Peyer's patch (tissue), 4 donors: ENCODE measurements around the gene SMG6. TPM values are rescaled to one million over a fixed set of nuclear protein-coding genes. Genes with fewer than 3 reads are reported as not detected.

Source experiments
- DNase-seq, 3 donors: peaks; one replicate each; pipeline ENCODE4 v3.0.0-alpha.2; 2017 to 2019
- H3K27ac ChIP-seq, 4 donors: fragments of 200-600 bp; sonication (generic); one replicate each; pipeline ENCODE4 v1.5.1; 2016 to 2019
- H3K27me3 ChIP-seq, 2 donors: fragments of 200-600 bp; sonication (generic); one replicate each; pipeline ENCODE4 v1.5.1; 2019
- H3K36me3 ChIP-seq, 3 donors: fragments of 200-600 bp; sonication (generic); one replicate each; pipeline ENCODE4 v1.5.1; 2016 to 2019
- H3K4me1 ChIP-seq, 4 donors: fragments of 200-600 bp; sonication (generic); one replicate each; pipeline ENCODE4 v1.5.1; 2016 to 2019
- H3K4me3 ChIP-seq, 4 donors: fragments of 200-600 bp; sonication (generic); 1 replicate in 3 of 4; 2 replicates in 1 of 4; pipeline ENCODE4 v1.5.1; 2016 to 2019; ENCODE audit warnings: mild to moderate bottlenecking in 1 of 4
- H3K9me3 ChIP-seq, 4 donors: fragments of 200-600 bp; sonication (generic); one replicate each; pipeline ENCODE4 v1.5.1; 2016 to 2019; ENCODE audit warnings: mild to moderate bottlenecking in 1 of 4
- POLR2A ChIP-seq, 2 donors: fragments of 450-650 bp; IDR thresholded peaks; one replicate each; pipeline ENCODE4 v1.5.1; 2017; ENCODE audit warnings: antibody characterized with exemption in 2 of 2, mild to moderate bottlenecking in 2 of 2, moderate library complexity in 2 of 2
- total RNA-seq, 4 donors: library from RNA; depleted of rRNA; stranded (reverse); fragments of >200 nt; gene quantifications; one replicate each; pipeline ENCODE4 v1.1.0, GENCODE V29; 2016
- TF ChIP-seq, protein P1 (sequence below), 6 experiments: fragments of 450-650 bp in 4 of 6; fragments of 200-600 bp in 2 of 6; sonication (generic) in 1 of 6; IDR thresholded peaks; one replicate each; pipeline ENCODE4 v1.5.1; 2017 to 2019; ENCODE audit warnings: antibody characterized with exemption in 6 of 6, mild to moderate bottlenecking in 3 of 6, moderate library complexity in 1 of 6

SMG6 gene
- total RNA-seq, 4 donors from 2014 or later: 33.3 to 139 (median 67.4) TPM

DNA sequence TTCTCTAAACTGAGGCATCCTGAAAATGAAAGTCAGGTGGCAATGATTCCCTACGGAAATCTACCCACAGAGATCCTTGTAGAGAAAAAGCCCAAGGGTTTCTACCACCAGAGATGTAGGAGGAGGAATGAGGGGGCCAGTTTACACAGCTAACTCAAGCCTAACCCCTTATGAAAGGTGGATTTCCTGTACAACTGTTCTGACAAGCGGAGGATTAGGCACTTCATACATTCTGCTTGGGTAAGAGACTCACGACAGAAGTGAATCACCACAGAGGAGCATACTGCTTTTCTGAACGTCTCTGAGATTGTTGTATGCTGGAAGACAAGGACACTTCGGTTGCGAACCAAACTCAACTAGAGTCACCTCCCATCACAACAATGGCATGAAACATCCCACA lies 72.7 kb downstream of the SMG6 start:
- H3K4me3 ChIP-seq: no peak overlapping the region
- H3K36me3 ChIP-seq: peaks cover 0 to 9% (median 0%) of the 10 kb centered on the region in 3 donors
- peak overlapping the region; percentile 15 to 63 (median 29) for H3K27ac ChIP-seq

DNA sequence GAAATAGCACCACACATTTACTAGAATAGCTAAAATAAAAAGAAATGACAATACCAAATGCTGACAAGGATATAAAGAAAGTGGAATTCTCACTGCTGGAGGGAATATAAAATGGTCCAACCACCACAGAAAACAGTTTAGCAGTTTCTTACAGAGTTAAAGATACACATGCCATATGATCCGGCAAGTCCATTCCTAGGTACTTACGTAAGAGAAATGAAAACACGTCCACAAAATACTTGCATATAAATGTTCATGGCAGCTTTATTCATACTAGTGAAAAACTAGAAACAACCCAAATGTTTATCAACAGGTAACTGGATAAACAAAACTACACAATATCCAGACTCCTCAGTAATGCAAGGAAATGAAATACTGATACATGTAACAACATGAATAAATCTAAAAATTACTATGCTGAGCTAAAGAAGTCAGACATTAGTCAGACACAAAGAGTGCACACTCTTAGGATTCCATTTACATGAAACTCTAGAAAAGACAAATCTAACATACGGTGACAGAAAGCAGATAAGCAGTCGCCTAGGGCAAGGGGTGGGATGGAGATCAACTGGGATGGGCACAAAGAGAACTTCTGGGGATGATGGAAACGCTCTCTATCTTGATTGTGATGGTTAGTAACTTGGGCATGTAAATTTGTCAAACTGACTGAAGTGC lies 76.4 kb downstream of the SMG6 start:
- DNase-seq: no peak
- H3K4me3 ChIP-seq: no peak overlapping the region
- H3K27ac ChIP-seq: no peak overlapping the region
- no peaks in the 10 kb centered on the region for H3K9me3 ChIP-seq
- TF ChIP-seq, protein P1, sequence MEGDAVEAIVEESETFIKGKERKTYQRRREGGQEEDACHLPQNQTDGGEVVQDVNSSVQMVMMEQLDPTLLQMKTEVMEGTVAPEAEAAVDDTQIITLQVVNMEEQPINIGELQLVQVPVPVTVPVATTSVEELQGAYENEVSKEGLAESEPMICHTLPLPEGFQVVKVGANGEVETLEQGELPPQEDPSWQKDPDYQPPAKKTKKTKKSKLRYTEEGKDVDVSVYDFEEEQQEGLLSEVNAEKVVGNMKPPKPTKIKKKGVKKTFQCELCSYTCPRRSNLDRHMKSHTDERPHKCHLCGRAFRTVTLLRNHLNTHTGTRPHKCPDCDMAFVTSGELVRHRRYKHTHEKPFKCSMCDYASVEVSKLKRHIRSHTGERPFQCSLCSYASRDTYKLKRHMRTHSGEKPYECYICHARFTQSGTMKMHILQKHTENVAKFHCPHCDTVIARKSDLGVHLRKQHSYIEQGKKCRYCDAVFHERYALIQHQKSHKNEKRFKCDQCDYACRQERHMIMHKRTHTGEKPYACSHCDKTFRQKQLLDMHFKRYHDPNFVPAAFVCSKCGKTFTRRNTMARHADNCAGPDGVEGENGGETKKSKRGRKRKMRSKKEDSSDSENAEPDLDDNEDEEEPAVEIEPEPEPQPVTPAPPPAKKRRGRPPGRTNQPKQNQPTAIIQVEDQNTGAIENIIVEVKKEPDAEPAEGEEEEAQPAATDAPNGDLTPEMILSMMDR (IDR thresholded peaks at IDR 0.05): no peak
- no peak for TF ChIP-seq POLR2A (IDR thresholded peaks at IDR 0.05)
- peaks cover 0 to 5% (median 0%) of the 10 kb centered on the region in 3 donors for H3K36me3 ChIP-seq
- peaks cover 0 to 29% (median 0%) of the 10 kb centered on the region in 4 donors for H3K4me1 ChIP-seq
- no peaks in the 10 kb centered on the region for H3K27me3 ChIP-seq

More for the DNA sequence above, 72.7 kb downstream of the SMG6 start:
- DNase-seq: no peak
- Histone ChIP-seq H3K4me1 (peaks cover 0 to 16% (median 0%) of the 10 kb centered on the region in 4 donors), H3K9me3 (no peaks in the 10 kb centered on the region), H3K27me3 (no peaks in the 10 kb centered on the region)
- TF ChIP-seq, protein P1 (IDR thresholded peaks at IDR 0.05): no peak
- no peak for TF ChIP-seq POLR2A (IDR thresholded peaks at IDR 0.05)

DNA sequence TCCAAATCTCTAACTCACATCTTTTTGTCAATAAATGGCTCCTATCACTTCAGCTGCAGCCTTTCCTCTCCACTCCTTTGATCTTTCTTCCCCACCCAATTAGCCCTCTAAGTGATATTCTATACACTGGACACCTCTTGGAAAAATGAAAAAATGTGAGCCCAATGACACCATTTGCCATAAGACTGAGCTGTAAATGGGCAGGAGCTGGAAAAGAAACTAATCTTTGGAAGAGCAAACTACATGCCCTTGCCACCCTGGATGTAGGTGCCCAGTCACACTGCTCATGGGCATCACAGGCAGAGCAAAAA lies 80.0 kb downstream of the SMG6 start:
- TF ChIP-seq POLR2A (IDR thresholded peaks at IDR 0.05): no peak
- TF ChIP-seq, protein P1 (IDR thresholded peaks at IDR 0.05): no peak
- peak overlapping the region; percentile 23 to 60 (median 40) for H3K27ac ChIP-seq

DNA sequence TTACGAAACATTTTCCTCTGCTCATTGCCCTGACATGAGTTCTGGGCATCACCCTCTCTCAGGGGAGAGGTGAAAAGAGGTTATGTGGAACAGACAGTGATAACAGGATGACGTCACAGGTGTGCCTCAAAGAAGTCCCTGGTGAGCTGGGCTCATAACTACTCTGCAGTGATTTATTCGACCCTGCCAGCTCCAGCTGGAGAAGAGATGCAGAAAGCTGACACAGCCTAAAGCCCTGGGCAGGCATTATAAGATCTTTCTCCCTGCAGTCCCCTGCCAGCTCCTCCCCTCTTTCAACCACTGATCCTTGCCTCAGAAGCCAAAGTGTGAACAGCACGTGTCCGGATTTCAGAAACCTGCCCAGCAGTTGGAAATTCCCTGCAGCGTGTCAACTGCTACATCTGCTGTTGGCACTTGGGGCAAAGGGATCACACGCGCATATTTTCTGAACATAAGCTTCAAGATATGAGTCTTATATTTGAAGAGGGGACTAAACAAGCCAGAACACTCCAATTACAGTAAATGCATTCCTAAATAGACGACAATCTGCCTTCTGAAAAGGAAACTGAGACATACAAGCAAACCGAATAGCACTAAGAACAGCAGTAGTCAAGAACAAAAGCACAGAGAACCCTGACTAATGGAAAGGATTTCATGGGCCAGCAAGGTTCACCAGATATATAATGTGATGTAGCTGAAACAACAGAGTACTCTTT lies 80.5 kb downstream of the SMG6 start:
- no peaks in the 10 kb centered on the region for H3K36me3 ChIP-seq
- no peak overlapping the region for H3K4me3 ChIP-seq
- no peaks in the 10 kb centered on the region for H3K27me3 ChIP-seq
- H3K27ac ChIP-seq: peak overlapping the region; percentile 23 to 60 (median 40)
- TF ChIP-seq, protein P1 (IDR thresholded peaks at IDR 0.05): no peak
- peak in 2 of 3 donors; percentile 36 to 72 for DNase-seq
- H3K4me1 ChIP-seq: peaks cover 0 to 14% (median 0%) of the 10 kb centered on the region in 4 donors
- no peaks in the 10 kb centered on the region for H3K9me3 ChIP-seq

More for the DNA sequence above, 80.0 kb downstream of the SMG6 start:
- Histone ChIP-seq H3K4me3 (no peak overlapping the region), H3K4me1 (peaks cover 0 to 14% (median 0%) of the 10 kb centered on the region in 4 donors), H3K9me3 (no peaks in the 10 kb centered on the region), H3K36me3 (no peaks in the 10 kb centered on the region), H3K27me3 (no peaks in the 10 kb centered on the region)
- no peak for DNase-seq

DNA sequence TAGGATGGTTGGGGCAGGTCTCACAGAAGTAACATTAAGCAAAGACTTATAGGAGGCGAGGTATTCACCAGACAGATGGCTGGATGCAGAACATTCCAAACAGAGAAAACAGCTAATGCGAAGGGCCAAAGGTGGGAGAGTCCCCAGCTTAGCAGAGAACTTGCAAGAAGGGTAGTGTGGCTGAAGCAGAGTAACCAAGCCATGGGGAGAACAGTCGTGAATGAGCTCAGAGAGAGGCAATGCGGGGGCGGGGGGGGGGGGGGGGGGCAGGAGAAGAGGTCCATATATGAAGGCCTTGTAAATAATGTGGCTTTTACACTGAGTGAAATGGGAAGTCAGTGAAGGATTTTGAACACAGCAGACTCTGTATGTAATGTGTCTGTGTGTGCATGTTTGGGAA lies 81.3 kb downstream of the SMG6 start:
- H3K4me1 ChIP-seq: peaks cover 0 to 14% (median 0%) of the 10 kb centered on the region in 4 donors
- no peaks in the 10 kb centered on the region for H3K36me3 ChIP-seq
- no peaks in the 10 kb centered on the region for H3K9me3 ChIP-seq
- no peak for DNase-seq
- H3K27me3 ChIP-seq: no peaks in the 10 kb centered on the region
- TF ChIP-seq, protein P1 (IDR thresholded peaks at IDR 0.05): no peak
- TF ChIP-seq POLR2A (IDR thresholded peaks at IDR 0.05): no peak
- no peak overlapping the region for H3K4me3 ChIP-seq
- H3K27ac ChIP-seq: peak overlapping the region in 3 of 4 donors; percentile 31 to 60 (median 48)
